ENCODE results near the gene A3GALT2. TPM values are rescaled to one million over a fixed set of nuclear protein-coding genes. Genes with fewer than 3 reads are reported as not detected.
A peak's percentile ranks its signal among the peaks of the same experiment; 100 is the strongest.
"Not testable (repeated sequence)": the region's sequence is repeated elsewhere in the genome, so short reads cannot be mapped to it uniquely, and the experiment has no call there.

The A3GALT2 gene
- polyA plus RNA-seq, 1 donor from 2014 or later, result not detected

DNA sequence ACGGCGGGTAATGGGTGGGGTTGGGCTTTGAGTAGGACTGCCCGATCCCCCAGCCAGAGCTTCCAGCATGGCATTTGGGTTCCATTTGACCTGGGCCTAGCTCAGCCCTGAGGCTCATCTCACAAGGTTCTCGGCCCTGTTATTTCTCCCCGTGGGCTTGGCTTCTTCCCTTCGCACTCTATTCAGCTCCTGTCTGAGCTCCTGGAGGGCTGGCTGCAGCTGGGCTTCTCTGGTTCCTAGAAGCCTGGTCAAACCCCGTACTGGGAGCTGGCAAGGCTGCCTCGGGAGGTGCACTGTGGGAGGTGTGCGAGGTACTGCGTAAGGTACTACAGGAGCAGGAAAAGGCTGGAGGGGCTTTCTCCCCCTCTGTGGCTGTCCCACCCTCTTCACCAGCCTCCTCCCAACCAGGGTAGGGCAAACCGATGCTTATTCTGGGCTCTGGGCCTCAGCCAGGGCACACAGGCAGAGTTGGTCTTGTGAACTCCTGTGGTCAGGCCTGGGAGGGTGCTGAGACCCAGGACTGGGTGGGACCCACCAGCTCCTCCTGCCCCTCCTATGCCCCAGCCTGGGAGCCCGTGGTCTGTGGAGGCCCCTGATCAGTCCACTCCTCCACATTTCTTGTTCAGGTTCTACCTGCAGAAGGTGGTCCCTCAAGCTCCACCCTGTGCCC, 814 bp downstream of the A3GALT2 start:
- Mint-ChIP-seq H3K27ac (no peak overlapping the region), H3K27me3 (peaks cover 5% of the 10 kb centered on the region), H3K4me3 (no peak overlapping the region), H3K36me3 (peaks cover 3% of the 10 kb centered on the region), H3K9me3 (no peaks in the 10 kb centered on the region), H3K4me1 (peaks cover 0 to 2% (median 0%) of the 10 kb centered on the region in 3 donors)

DNA sequence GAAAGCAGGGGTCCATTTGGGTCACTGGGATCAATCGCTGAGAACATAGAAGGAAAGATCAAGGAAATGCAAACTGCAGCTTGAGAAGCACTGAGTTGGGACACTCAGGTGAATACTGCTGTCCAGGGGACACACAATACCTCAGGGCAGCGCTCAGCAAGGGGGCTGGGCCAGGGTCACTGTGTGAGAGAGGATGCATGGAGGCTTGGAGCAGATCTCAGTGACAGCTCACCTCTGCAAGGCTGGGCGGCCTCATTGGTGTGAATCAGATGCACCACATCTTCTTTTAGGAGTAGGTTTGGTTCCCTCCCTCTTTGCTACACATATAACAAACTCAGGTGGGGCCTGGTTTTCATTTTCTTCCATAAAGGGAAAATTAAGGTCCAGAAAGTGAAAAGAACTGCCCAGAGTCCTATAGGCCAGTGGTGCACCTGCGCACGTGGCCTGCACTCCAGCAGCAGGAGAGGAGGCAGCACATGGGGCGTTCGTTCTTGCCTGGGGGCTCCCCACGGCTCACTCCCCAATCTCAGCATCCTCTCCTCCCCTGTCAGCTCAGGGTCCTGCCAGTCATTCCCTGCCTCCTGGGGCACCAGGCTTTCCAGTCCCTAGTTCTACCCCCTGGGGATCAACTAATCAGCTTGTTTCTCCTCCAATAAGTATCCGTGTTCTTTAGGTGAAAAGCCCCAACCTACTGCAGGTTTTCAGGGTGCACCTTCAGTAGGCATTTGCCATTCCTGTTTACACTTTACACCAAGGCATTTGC, 1.5 kb downstream of the A3GALT2 start:
- Mint-ChIP-seq H3K4me3 (no peak overlapping the region), H3K27ac (no peak overlapping the region), H3K9me3 (no peaks in the 10 kb centered on the region), H3K36me3 (peaks cover 3% of the 10 kb centered on the region), H3K4me1 (peaks cover 0 to 2% (median 2%) of the 10 kb centered on the region in 3 donors), H3K27me3 (peaks cover 5% of the 10 kb centered on the region)

DNA sequence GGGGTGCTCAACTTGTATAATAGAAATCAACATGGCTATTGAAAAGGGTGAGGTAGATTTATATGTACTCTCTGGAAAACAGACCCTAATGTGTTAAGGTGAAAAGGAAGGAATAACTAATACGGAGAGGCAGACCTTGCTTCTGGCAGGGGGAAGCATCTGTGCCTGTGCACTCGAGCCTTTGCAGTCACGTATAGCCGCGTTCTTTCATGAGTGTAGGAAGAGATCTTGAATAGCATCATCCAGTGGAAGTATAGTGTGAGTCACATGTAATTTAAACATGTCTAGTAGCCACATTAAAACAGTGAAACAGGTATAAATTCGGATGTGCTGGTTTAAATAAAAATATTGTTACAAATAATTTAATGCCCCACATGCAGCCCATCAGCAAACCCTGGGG, 3.0 kb downstream of the A3GALT2 start:
- peaks cover 8% of the 10 kb centered on the region for H3K27me3 Mint-ChIP-seq
- peaks cover 0 to 2% (median under 1%) of the 10 kb centered on the region in 3 donors for H3K4me1 Mint-ChIP-seq
- no peak overlapping the region for H3K27ac Mint-ChIP-seq
- H3K4me3 Mint-ChIP-seq, result no peak overlapping the region
- peaks cover 3% of the 10 kb centered on the region for H3K36me3 Mint-ChIP-seq
- no peaks in the 10 kb centered on the region for H3K9me3 Mint-ChIP-seq

DNA sequence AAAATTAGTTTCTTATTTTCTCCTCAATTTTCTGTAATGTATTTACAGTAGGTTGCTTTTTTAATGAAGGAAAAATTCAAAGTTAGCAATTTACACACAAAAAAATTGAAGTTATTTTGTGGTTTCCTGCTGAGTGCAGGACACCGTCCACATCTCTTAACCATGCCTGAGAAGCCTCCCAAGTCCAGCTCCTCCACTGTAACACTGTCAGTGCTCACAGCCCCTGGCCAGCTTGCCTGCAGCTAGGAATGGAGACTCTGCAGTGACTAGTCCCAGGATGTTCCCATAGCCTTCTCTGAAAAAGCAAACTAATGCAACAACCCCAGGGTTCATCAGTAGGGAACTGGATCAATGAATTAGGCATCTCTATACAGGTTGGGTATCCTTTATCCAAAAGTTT, 3.5 kb downstream of the A3GALT2 start:
- H3K4me1 Mint-ChIP-seq, result peaks cover 0 to 2% (median 0%) of the 10 kb centered on the region in 3 donors
- no peak overlapping the region for H3K27ac Mint-ChIP-seq
- H3K9me3 Mint-ChIP-seq, result no peaks in the 10 kb centered on the region
- peaks cover 4% of the 10 kb centered on the region for H3K36me3 Mint-ChIP-seq
- peaks cover 8% of the 10 kb centered on the region for H3K27me3 Mint-ChIP-seq
- no peak overlapping the region for H3K4me3 Mint-ChIP-seq

DNA sequence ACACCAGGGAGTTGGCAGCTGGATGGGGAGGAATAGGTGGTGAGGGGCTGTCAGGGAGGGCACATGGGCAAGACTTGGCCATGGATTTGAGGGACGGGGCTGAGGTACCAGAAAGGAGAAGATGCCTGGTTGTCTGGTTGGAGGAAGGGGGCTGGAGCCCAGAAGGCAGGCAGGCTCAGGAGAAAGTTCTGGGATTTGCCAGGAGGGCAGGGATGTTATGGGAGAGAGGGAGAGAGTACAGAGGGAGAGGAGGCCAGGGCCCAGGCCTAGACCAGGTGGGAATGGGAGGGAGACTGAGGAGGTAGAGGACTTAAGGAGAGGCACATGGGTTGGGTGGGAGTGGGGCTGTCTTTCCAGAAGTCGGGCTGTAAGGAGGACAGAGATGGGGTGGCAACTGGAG, 4.3 kb downstream of the A3GALT2 start:
- no peak overlapping the region for H3K27ac Mint-ChIP-seq

DNA sequence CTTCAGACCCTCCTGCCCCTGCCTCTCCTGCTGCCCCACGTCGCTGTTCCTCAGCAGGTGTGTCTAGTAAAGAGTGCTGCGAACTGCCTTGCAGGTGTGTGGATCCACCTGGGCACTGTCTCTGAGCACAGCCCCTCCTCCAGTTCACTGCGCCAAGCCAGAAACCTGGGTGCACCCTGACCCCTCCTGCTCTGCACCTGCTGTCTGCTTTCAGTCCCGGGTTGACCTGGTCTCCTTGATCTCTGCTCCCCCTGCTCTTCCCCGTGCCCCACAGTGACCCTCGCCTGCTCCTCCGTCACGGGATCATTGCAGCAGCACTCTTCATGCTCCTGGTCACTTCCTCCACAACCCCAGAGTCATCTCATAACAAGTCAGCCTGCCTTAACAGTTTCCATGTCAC, 6.5 kb downstream of the A3GALT2 start:
- Mint-ChIP-seq H3K27me3 (peaks cover 16% of the 10 kb centered on the region), H3K27ac (no peak overlapping the region), H3K36me3 (peaks cover 1% of the 10 kb centered on the region), H3K4me3 (peak overlapping the region in 1 of 4 donors; percentile 77), H3K4me1 (peaks cover 0 to 4% (median 0%) of the 10 kb centered on the region in 3 donors), H3K9me3 (no peaks in the 10 kb centered on the region)

More for the DNA sequence above, 4.3 kb downstream of the A3GALT2 start:
- no peaks in the 10 kb centered on the region for H3K9me3 Mint-ChIP-seq
- H3K4me3 Mint-ChIP-seq, result no peak overlapping the region
- H3K36me3 Mint-ChIP-seq, result peaks cover 2% of the 10 kb centered on the region
- H3K4me1 Mint-ChIP-seq, result peaks cover 0 to 2% (median 0%) of the 10 kb centered on the region in 3 donors
- peaks cover 11% of the 10 kb centered on the region for H3K27me3 Mint-ChIP-seq

DNA sequence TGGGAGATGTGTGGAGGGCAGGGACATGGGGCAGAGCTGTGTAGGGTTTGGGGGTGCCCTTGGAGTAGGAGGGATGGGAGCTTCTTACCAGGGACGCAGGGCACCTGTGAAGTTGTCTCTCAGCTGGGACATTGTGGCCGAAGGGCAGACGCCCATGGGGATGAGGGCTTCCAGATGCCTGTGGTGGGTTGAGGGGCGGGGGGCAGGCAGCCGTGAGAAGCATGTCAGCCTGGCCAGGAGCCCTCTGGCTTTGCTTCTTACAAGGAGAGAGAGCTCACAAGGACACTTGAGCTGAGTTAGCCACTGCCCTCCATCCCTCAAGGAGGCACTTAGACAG, 8.5 kb downstream of the A3GALT2 start:
- peaks cover 0 to 6% (median 0%) of the 10 kb centered on the region in 3 donors for H3K4me1 Mint-ChIP-seq
- no peak overlapping the region for H3K4me3 Mint-ChIP-seq
- peaks cover 1% of the 10 kb centered on the region for H3K36me3 Mint-ChIP-seq
- no peak overlapping the region for H3K27ac Mint-ChIP-seq
- H3K27me3 Mint-ChIP-seq, result peaks cover 18% of the 10 kb centered on the region
- no peaks in the 10 kb centered on the region for H3K9me3 Mint-ChIP-seq

DNA sequence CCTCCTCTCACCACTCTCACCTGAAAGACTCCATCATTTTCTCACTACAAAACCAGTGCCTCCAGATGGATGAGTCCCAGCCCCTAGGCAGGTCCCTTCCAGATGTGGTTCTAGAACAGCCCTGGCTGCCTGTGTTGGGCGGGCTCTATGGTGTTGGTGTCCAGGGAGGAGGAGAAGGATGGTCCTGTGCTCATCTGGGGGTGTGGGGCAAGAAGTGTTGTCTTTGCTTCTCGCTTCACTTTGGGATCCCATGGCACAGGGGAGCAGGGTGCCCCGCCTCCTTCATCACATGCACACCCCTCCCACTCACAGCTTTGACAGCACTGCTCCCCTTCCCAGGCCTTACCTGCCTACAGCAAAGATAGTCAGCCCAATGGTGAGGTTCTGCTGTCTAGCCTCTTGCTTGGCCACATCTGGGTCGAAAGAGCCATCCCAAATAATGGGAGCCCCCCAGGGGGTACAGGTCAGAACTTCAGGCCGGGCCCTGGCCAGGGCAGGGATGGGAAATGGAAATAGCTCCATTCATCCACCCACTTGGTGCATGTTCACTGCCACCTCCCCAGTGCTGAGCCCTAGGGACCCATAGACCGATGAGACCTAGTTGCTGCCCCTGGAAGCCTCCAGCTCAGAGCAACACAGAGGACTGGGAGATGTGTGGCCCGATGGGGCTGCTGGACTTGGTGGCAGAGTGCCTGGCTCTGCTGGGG, 9.0 kb downstream of the A3GALT2 start:
- no peaks in the 10 kb centered on the region for H3K9me3 Mint-ChIP-seq
- H3K27me3 Mint-ChIP-seq, result peaks cover 17% of the 10 kb centered on the region
- H3K27ac Mint-ChIP-seq, result no peak overlapping the region
- H3K4me3 Mint-ChIP-seq, result no peak overlapping the region
- peaks cover 1% of the 10 kb centered on the region for H3K36me3 Mint-ChIP-seq
- H3K4me1 Mint-ChIP-seq, result peaks cover 0 to 6% (median 0%) of the 10 kb centered on the region in 3 donors

DNA sequence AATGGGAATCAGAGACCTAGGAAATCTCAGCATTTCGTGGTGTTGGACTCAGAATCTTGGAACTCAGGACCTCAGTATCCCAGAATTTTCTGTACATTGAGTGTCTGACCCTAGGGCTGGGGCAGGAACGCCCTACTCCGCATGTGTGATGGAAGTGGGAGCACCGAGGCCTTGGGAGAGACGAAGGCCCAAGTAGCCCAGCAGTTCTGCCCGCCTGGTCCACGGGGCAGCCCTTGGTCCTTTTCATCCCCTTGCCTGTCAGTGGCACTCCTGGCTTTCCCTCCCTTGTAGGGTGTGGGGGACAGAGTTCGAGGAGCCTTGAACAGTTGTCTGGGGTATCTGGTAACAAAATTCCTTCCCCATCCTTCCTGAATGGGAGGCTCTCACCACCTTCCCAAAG, 10.2 kb downstream of the A3GALT2 start:
- peaks cover 21% of the 10 kb centered on the region for H3K27me3 Mint-ChIP-seq
- no peaks in the 10 kb centered on the region for H3K9me3 Mint-ChIP-seq
- H3K27ac Mint-ChIP-seq, result no peak overlapping the region
- no peak overlapping the region for H3K4me3 Mint-ChIP-seq
- H3K4me1 Mint-ChIP-seq, result peaks cover 2 to 9% (median 3%) of the 10 kb centered on the region in 3 donors
- H3K36me3 Mint-ChIP-seq, result peaks cover 1% of the 10 kb centered on the region

DNA sequence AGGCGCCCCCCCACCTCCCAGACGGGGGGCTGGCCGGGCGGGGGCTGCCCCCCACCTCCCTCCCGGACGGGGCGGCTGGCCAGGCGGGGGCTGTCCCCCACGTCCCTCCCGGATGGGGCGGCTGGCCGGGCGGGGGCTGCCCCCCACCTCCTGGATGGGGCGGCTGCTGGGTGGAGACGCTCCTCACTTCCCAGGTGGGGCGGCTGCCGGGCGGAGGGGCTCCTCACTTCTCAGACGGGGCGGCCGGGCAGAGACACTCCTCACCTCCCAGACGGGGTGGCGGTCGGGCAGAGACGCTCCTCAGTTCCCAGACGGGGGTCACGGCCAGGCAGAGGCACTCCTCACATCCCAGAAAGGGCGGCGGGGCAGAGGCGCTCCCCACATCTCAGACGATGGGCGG, 11.5 kb downstream of the A3GALT2 start:
- not testable (repeated sequence) for H3K4me3 Mint-ChIP-seq, H3K4me1 Mint-ChIP-seq, H3K9me3 Mint-ChIP-seq, H3K36me3 Mint-ChIP-seq, H3K27ac Mint-ChIP-seq
- H3K27me3 Mint-ChIP-seq, result peaks cover 22% of the 10 kb centered on the region

DNA sequence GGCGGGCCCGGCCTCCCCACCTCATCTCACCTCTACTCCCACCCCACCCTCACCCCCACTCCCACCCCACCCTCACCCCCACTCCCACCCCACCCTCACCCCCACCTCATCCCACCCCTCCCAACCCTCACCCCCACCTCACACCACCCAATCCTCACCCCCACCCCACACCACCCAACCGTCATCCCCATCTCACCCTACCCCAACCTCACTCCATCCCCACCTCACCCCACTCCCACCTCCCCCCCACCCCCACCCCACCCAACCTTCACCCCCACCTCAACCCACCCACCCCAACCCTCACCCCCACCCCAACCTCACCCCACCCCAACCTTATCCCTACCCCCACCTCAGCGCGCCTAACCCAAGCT, 13.4 kb downstream of the A3GALT2 start:
- H3K4me1 Mint-ChIP-seq, result peaks cover 2 to 7% (median 4%) of the 10 kb centered on the region in 3 donors
- H3K36me3 Mint-ChIP-seq, result peaks cover 1% of the 10 kb centered on the region
- no peak overlapping the region for H3K4me3 Mint-ChIP-seq
- H3K27ac Mint-ChIP-seq, result no peak overlapping the region
- H3K9me3 Mint-ChIP-seq, result no peaks in the 10 kb centered on the region
- H3K27me3 Mint-ChIP-seq, result peaks cover 19% of the 10 kb centered on the region

DNA sequence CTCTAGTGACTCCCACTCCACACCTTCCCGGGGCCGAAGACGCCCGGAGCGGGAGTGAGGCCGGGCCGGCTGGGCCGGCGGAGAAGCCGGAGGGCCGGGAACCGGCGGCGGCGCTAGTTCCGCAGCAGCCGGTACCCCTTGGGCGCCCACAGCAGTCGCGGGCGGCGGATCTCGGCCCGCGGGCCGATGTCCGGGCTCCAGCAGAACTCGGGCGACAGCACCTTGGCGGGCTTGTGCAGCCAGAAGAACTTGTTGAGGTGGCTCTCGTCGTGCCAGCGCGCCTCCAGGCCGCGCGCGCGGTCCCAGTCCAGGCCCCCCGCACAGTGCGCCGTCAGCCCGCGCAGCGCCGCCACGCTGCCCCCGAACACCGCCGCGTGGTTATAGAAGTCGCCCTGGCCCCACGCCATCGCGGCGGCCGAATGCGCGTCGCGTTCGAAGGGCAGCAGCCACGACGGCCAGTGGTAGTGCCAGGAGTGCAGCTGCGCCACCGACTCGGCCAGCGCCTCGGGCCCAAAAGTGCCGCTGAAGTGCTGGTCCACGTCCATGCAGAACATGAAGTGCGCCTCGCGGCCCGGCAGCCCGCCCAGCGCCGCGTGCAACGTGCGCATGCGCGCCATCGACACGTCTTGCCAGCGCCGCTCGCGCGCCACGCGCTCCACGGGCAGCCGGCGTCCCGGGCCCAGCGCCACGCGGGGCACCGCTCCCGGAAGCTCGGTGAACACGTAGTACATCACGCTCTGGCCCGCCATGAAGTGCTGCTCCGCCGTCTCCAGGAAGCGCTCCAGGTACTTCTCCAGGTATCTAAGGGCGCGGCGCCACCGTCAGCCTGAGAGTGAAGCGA, 14.0 kb downstream of the A3GALT2 start:
- Mint-ChIP-seq H3K36me3 (peaks cover 1% of the 10 kb centered on the region), H3K27ac (no peak overlapping the region), H3K4me1 (peaks cover 2 to 7% (median 4%) of the 10 kb centered on the region in 3 donors), H3K27me3 (peaks cover 16% of the 10 kb centered on the region), H3K9me3 (no peaks in the 10 kb centered on the region), H3K4me3 (no peak overlapping the region)

DNA sequence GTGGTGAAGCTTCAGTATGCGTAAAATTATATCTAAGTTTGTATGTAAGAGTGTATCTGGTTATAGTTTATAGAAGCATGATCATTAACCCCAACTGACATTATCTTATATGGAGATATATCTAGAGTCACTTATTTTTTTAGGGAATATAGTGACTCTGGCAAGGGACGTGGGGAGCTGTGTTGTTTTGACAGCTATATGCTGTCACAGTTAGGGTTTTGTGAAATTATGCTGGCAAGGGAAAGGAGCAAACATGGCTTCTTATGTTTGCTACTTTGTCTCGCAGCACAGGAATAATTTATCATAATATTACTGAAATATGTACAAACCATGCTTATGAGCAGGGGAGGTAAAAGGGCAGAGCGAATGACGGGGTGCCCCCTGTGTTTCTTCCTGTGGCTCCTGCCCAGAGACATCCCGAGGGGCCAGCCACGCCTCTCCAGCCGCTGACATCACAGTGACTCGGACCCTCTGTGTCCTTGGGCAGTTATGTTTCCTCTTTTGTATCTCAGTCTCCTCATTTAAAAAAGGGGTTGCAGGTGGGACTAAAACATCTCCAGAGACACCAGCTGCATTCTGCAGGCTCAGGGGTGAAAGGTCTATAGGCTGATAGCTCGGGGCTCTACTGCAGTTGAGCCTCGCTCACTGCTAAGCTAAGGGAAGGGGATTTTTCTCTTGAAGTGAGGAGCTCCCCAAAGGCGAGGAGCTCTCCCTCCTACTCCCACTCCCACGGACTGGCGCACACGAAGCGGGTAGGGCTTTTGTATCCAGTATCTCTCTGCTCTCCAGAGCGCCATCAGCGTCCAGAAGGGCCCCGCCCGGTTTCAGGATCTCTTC, 14.9 kb downstream of the A3GALT2 start:
- Mint-ChIP-seq H3K4me3 (peak overlapping the region in 1 of 4 donors; percentile 52), H3K4me1 (peaks cover 2 to 5% (median 4%) of the 10 kb centered on the region in 3 donors), H3K9me3 (no peaks in the 10 kb centered on the region), H3K27me3 (peaks cover 16% of the 10 kb centered on the region), H3K27ac (peak overlapping the region in 1 of 3 donors; percentile 24), H3K36me3 (peaks cover 1% of the 10 kb centered on the region)

DNA sequence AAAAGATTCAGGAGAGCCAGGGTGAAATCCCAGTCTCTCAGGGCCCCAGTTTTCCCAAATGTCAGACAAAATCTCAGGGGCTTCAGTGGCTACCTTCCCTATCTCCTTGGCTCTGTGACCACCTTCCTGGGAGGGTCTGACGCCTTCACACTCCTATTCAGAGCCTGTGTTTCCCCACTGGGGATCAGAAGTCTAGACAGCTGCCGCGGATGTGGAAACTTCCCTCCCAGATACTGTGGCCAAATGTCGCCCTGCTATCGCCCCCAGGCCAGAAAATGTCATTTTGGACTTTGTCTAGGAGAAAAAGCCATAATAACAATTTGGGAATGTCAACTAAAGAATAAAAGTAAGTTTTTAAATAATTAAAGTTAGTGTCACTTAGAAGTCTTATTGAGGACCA, 15.9 kb downstream of the A3GALT2 start:
- no peak overlapping the region for H3K27ac Mint-ChIP-seq
- H3K9me3 Mint-ChIP-seq, result no peaks in the 10 kb centered on the region
- peaks cover 11% of the 10 kb centered on the region for H3K27me3 Mint-ChIP-seq
- no peak overlapping the region for H3K4me3 Mint-ChIP-seq
- peaks cover 1% of the 10 kb centered on the region for H3K36me3 Mint-ChIP-seq
- H3K4me1 Mint-ChIP-seq, result peaks cover 2 to 6% (median 4%) of the 10 kb centered on the region in 3 donors
